GM04504 (cell line): ENCODE measurements around the gene KIF26B.

Experiments used
- DNase-seq: peaks from one replicate; pipeline ENCODE4 v3.0.0-alpha.2; 2012; ENCODE audit warnings: low read depth

KIF26B gene

DNA sequence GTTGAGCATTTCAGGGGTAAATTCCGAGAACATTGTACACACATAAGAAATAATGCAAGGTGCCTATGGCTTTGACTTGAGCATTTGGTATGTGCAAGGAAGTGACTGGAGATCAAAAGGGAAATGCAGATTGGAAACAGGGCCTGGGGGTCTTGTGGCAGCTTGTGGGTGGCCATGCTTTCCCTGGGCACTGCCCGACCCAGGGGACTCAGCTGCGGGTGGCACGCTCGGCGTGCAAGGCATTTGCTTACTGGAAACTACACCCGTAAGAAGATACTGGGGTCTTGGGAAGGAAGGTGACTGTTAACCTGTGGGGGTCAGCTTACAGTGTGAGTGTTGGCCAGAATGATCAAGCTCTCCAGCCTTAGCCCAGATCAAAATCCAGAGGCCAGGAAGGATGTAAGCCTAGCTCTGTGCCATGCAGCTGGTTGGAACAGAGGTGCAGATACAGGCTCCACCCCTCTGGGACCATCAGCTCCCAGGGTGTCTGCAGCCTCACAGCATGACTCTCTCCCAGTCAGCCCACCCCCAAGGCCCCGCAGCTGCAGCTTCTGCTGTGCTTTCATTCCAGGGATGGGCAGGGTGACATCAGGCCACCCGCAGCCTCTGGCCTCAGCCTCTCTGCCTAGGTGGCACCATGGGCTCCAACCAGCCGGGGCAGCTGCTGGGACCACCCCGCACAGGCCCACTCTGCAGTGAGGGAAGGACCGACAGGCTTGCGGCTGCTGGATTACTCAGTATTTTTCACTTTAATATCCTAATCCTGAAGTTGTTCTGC is 55.1 kb downstream of the KIF26B start:
- DNase-seq, result no peak

DNA sequence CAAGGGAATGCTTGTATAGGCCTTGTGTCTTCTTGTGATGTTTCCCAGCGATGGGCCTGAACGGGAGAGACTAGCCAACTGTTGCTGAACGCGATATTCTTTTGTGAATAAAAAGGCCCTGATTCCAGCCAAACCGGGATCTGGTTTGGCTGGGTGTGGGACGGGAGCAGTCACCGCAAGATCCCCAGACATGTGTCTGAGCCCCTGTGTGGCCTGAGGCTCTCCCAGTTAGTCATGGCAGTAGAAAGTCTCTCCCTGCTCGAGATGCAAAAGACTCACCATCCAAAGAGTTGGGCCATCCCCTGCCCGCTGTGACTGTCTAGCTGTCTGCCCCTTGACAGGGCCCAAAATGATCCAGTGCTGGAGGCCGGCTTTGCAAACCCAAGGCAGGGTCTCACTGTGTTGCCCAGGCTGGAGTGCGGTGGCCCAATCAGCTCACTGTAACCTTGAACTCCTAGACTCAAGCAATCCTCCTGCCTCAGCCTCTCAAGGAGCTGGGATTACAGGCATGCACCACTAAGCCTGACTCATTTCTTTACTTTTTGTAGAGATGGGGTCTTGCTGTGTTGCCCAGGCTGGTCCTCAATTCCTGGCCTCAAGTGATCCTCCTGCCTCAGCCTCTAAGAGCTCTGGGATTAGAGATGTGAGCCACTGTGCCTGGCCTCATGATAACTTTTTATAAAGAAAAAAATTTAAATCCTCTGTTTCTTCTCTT is 56.4 kb downstream of the KIF26B start:
- no peak for DNase-seq

DNA sequence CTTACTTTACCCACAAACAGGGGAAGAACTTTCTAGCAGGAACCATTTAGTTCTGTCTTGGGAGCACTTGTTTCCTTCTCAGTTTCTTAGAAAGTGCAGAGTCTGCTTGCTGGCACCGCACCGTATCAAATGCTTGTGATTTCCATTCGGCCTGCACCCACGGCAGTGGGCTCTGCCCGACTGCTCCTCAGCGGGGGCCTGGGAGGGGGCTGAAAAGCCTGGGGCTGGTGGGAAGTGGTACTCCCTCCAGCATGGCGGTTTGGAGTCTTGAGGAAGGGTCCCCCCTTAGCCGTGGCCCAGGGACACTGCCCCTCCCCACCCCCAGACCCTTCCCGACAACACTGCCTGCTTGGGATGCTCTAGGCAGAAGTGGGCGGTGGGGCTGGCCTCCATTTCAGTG is 57.0 kb downstream of the KIF26B start:
- no peak for DNase-seq

DNA sequence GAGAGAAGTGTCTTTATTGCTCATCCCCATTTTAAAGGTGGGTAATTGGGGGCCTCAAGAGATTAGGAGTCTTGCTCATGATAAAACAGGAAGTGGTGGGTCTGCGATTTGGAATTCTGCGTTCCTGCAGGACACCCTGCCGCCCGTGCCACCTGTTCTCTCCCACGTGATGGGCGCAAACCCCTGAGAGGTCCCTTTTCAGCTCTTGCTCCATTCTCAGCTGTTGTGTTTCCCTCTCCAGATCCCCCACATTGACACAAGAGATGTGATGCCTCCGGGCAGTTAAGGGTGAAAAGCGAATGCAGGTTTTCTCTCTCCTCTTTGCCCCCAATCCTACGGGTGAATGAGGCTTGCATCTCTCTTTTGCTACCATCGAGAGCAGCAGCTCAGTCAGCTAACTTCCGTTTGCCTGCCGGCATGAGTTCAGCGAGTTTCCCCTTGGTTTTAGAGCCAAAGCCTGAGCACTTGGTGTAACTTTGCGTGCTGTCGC is 57.5 kb downstream of the KIF26B start:
- DNase-seq, result no peak

DNA sequence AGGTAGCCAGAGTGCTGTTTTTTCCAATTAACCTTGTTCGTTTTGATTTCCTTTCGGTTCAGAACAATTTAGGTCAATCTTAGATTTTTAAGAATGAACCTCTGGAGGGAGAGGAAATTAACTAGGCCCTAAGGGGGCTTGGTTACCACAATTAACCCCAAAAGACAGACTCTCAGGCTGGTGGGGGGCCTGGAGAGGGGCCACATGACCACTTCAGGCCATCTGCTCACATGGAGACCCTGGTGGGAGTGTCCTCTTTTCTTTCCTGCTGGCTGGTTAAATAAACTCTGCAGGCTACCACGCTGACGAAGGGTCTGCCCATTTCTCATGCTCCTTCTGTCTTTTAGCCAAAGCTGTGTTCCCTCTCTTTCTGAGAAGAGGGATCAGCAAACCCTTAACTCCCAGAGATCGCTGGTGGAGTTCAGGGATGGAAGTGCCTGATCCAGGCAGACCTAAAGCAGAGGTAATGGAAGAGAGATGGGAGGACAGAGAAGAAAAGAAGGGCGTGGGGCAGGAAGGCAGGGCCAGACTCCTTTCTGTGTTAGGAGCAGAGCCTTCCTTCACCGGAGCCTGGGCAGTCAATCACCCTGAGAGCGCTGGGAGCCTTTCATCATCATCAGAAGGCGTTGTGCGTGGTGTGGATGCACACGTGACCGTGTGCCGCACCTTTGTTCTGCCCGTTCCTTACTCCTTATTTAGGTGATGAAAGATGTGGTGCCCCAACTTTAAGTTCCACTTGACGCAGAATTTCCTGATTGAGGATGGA is 58.5 kb downstream of the KIF26B start:
- DNase-seq, result no peak

DNA sequence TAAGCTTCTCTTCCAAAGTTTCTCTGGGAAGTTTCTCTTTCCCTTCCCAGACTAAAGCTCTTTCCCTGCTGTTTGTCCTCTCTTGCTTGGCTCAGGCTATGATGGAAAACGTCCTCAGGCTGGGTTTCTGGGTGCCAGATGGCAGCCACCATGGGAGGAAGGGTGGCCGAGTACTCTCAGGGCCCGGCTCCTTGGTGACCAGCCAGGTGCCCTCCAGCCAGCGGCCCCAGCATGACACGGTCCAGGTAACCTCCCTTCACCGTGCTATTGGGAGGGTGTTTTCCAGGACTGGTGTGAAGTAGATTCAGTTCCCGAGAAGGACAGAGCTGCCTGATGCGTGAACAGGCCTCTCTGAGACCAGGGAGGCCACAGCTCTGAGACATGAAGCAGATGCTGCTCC is 60.3 kb downstream of the KIF26B start:
- no peak for DNase-seq

DNA sequence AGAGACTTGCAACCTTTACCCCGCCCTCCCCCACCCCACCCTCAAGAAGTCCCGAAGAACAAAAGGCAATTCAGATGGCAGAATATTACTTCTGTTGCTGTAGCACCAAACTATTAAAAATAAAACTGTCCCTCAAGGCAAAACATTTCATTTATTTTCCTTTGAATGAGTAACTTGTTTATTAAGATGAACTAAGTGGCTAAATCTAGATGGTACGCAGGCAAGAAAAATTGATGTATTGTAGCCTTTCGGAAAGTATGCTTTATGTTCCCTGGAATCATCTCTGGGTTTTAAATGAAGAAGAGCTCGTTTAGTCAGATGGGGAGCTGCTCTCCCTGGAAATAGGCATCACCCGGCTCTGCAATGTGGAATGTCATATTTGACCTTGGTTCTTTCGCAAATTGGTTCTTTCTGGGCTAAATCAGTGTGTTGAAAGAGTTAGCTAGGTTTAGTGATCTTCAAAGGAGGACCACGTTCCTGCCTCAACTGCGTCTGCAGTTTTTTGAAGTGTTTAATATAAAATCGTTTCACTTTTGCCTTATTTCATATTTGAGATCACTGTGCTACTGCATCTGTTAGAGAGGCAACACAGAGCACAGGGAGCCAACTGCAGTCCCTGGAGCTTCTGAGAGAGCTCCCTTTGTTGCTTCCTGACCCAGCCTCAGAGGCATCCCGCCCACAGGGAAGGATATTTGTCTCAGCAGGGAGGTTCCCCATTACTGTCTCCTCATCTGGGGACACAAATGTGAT is 61.8 kb downstream of the KIF26B start:
- DNase-seq, result no peak

DNA sequence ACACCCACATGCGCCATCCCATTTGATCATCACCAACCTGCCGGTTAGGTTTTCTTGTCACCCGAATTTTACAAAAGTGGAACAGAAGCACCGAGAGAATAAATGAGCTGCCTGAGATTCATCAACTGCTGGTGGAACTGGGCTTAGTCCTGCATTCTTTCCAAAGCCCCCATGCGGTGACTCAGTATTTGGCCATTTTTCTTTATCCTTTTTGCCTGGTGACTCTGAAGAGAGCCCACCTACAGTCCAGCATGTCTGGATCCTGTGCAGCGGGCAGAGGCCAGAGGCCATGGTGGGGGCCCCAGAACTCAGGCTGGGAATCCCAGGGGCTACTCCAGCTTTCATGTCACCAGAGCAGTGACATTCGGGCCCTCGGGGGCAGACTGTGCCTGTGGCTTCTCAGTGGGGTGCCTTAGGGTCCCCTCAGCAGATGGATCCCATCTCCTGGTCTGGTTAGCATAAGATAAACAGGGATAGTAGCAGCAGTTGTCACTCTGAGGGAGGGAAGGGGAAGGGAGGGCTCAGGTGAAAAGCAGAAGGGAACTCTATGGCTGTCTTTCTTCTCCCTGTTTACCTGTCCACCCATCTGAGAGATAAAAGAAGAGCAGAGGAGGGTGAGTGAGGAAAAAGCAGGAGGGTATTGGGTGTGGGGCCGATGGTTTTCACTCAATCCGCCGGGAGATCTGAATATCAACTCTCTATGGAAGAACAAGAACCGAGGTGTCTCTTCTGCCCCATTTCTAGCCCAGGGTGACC is 63.2 kb downstream of the KIF26B start:
- DNase-seq, result no peak

DNA sequence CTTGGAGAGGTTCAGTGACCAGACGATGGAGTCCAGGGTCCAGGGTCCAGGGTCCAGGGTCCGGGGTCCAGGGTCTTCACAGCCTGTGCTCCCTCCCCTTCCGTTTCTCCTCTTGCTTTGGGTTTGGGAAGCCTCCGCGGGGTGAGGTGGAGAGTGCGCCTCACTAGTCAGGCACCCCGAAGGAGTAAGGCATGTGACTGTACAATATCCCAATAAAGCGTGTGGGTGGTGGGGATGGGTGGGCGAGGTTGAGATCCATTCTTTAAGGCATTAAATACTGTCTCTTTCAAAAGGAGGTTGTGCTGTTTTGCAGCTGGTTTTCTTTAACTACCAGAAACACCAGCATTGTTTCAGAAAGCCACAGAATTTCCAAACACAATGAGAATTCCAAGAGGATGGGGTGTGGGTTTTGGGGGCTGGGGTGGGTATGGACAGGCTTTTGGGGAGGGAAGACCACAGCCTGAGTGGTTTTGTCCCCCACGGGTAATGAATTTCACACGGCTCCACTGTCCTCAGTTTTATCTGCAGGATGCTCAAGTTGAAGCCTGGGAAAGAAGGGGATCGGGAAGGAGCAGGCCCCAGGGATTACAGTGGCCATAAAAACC is 65.7 kb downstream of the KIF26B start:
- DNase-seq, result no peak

DNA sequence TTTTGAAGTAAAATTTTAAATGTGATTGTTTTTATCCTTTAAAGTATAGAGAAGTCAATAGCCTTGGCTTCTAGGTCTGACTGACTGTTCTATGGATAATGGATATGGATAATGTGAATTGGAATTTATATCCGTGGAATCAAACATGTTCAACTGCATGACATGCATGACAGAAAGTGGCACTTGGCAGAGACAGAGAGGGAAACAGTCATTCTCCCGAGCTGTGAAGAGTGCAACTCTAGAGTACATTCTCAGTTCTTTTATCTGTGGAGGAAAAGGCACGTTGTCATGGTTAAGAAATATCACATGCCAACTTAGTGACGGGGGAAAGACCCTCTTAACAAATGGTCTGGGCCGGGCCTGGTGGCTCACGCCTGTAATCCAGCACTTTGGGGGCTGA is 67.0 kb downstream of the KIF26B start:
- no peak for DNase-seq

DNA sequence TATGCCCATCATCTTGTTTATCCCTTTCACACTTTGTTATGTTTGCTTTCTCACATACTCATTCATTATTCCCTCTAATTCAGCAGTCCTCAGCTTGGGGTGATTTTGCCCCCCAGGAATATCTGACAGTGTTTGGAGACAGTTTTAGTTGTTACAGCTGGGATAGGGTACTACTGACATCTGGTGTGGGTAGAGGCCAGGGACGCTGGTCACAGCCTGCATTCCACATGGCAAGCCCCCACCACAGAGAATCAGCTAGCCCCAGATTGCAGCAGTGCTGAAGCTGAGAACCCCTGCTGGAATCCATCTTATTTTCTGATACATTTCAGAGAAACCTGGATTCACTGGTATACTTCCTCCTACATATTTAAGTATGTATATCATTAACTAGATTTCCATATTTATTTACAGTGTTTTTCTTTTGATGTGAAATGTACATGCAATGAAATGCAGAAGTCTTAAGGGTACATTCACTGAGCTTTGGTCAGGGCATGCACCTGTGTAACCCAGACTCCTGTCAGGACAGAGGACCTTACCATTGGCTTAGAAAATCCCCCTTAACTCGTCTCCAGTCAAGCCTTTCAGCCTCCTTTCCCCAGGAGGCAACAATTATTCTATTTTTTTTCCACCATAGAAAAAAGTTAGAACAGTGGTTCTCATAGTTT is 68.3 kb downstream of the KIF26B start:
- DNase-seq, result no peak

DNA sequence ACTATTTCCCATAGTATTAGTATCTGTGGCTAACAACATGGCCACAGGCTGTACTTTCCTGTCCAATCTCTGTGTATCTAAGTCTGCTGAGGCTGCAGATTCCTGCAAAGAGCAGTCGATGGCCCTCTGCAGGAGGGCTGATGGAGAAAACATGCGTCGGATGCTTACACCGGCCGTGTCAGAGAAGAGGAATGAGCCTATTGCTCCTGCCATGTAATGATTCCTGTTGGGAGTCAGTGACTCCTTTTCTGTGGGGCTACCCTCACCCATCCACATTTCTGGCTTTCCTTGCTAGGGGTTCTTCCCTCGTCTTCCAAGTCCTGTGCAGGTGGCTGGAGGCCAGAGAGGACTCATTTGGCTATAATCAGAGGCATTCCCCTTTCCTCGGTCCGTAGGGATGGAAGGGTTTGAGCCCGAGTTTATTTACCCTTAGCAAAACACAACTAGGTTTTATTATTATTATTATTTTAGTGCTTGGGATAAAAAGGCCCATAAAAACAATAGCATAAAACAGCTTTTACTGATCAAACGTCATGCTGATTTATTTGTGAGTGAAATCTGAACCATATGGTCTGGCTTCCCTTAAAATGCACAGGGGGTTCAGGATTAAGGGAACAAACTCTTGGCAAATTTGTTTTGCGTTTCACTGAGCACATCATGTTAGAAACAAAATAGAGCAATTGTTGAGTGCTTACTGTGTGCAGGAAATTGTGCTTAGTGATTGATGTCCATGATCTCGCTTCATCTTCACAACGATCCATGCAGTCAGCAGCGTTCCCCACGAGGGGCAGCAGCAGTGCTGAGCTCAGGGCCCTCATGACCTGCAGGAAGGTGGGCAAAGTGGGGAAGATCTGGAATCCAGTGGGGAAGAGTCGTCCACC is 70.8 kb downstream of the KIF26B start:
- DNase-seq, result no peak

DNA sequence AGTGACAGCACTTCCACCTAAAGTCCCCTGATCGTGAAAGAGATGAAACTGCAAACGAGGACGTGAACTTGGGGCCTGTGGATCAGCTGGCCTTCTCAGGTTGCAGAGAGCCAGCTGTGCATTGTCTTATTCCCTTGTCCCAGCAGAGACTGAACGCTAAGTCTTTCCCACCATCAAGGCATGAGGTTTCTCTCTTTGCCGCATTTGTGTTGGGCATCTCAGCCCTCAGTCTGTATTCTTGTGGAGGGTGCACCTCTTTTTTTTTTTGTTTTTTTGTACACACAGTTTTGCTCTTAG is 71.4 kb downstream of the KIF26B start:
- no peak for DNase-seq

DNA sequence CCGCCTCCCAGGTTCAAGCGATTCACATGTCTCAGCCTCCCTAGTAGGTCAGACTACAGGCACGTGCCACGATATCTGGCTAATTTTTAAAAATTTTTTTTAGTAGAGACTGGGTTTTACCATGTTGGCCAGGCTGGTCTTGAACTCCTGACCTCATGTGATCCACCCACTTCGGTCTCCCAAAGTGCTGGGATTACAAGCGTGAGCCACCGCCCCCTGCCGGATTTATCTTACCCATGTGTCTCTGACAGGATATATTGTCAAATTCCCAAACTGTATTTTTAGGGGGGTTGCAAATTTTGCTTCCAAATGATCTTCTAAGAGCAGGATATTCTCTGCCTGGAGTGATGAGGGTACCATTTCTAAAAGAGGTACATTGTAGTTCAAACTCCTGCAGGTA is 74.3 kb downstream of the KIF26B start:
- DNase-seq, result no peak

DNA sequence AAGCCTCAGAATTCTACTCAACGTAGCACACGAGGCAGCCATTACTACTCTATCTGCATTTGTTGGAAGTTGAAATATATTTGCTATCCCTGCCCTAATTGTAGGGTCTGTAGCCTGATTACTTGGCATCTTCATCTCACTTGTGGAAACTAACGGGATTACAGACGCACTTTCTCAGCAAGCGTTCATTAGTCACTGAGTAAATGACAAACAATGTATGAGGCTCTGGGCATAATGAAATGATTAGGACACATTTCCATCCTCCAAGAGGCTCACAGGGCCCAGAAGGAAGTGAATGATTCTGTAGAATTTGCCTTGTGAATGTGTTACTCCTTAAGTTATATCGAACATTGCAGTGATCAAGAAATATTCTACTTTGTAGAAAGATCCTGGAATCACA is 78.1 kb downstream of the KIF26B start:
- peak; percentile 28 for DNase-seq

DNA sequence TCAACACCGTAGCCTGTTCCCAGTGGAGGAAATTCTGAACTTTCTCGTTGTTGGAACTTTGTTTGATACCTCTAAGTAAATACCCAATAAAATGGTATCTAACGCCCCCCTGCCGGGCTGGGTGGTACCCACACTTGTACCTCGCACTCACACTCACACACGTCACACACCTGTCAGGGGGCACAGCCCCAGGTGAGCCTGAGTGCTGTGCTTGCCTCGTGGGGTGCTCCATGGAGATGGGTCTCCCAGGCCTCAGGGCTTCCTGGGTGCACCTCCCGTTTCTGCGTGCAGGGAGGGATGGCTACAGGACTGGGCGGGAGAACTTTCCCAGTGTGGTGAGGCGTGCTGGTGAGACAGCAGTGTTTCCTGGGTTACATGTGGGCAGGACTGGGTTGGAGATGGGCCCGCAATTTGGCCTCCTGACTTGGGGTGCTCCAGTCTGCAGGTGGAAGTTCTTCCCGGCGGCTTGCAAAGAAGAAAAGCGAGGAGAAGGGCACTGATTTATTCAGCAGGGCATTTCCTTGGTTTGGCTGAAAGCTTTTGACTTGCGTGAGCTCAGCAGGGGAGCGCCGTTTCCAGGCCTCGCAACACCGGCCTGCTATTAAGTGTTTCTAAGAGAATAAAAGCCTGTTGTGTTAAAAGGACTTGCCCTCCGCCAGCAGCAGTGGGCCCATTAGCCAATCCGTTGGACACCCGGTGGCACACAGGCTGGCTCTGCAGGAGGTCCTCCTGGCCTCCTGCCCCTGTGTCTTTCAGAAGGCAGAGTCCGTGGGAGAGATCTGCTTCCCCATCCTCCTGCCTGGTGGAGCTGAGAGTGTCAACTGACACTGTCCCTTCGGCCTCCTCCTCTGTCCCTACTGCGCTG is 79.7 kb downstream of the KIF26B start:
- DNase-seq, result no peak

DNA sequence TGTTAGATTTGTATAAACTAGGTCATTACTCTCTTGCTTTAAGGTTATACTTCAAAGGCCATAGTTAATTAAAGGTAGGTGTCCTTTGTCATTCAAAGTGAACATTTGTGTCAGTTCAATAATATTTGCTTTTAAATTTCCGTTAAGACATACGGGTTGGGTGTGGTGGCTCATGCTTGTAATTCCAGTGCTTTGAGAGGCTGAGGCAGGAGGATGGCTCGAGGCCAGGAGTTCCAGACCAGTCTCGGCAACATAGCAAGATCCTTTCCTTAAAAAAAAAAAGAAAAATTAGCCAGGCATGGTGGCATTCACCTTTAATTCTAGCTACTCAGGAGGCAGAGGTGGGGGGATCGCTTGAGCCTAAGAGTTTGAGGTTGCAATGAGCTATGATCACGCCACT is 80.4 kb downstream of the KIF26B start:
- no peak for DNase-seq

DNA sequence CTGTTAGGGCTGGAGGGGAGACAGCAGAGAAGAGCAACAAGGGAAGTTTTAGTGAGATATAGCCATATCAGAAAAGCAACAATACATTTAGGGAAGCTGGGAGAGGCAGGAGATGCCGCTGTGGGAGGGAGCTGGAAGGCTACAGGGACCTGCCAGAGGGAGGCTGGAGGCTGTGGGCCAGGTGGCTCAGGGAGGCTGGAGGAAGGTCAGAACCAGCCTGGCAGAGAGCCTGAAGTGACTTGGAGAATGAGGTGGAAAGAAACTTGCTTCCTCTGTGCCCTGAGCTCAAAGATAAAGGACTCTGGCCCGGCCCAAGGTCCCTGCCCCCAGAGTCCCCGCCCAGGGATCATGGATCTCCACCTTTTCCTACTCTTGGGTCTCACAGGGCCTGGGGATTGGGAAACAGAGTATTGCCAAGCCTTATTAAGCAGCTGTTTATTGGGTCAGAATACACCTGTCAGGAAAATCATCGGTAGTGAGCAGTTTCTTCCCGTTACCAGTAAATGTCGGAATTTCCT is 85.9 kb downstream of the KIF26B start:
- DNase-seq, result no peak
